Neural cell (in vitro differentiated cells): ENCODE data around the gene CAPN6. TPM values are rescaled to one million over a fixed set of nuclear protein-coding genes. Genes with fewer than 3 reads are reported as not detected.

Source experiments
- H2AFZ ChIP-seq: fragments of 200-600, 300-800 bp; sonication (generic), shearing (Covaris generic); 2 replicates; pipeline ENCODE4 v1.6.0; 2014; ENCODE audit warnings: low read depth, mild to moderate bottlenecking, antibody characterized with exemption, low read length, moderate library complexity
- H3F3A ChIP-seq: fragments of 200-600 bp; shearing (Covaris generic); 2 replicates; pipeline ENCODE4 v1.6.1; 2016; ENCODE audit warnings: mild to moderate bottlenecking, moderate library complexity, mixed read lengths, antibody characterized with exemption, low read length; ENCODE audit not compliant: insufficient read depth, poor library complexity, severe bottlenecking
- H3K27ac ChIP-seq: fragments of 200-600, 300-800 bp; sonication (generic), shearing (Covaris generic); 2 replicates; pipeline ENCODE4 v1.5.1; 2014; ENCODE audit warnings: mild to moderate bottlenecking, low read length, moderate library complexity
- H3K27me3 ChIP-seq: fragments of 300-800, 200-600 bp; sonication (generic), shearing (Covaris generic); 2 replicates; pipeline ENCODE4 v1.6.0; 2014; ENCODE audit warnings: mild to moderate bottlenecking, low read depth, low read length, moderate library complexity; ENCODE audit not compliant: insufficient read depth
- H3K36me3 ChIP-seq: fragments of 300-800, 200-600 bp; sonication (generic), shearing (Covaris generic); 2 replicates; pipeline ENCODE4 v1.5.1; 2014; ENCODE audit warnings: mild to moderate bottlenecking, antibody characterized with exemption, low read length, moderate library complexity; ENCODE audit not compliant: insufficient read depth
- H3K4me2 ChIP-seq: fragments of 300-800, 200-600 bp; sonication (generic), shearing (Covaris generic); 2 replicates; pipeline ENCODE4 v1.6.0; 2014; ENCODE audit warnings: mild to moderate bottlenecking, low read length
- H3K4me3 ChIP-seq: fragments of 300-800, 200-600 bp; sonication (generic), shearing (Covaris generic); 2 replicates; pipeline ENCODE4 v1.5.1; 2014; ENCODE audit warnings: mild to moderate bottlenecking, low read length, moderate library complexity
- H3K79me2 ChIP-seq: fragments of 200-600 bp; shearing (Covaris generic); replicated peaks from 2 replicates; pipeline ENCODE4 v1.6.0; 2014; ENCODE audit warnings: mild to moderate bottlenecking, low read length, moderate library complexity; ENCODE audit not compliant: insufficient read depth
- H3K9ac ChIP-seq: fragments of 300-800, 200-600 bp; sonication (generic), shearing (Covaris generic); 2 replicates; pipeline ENCODE4 v1.6.1; 2016; ENCODE audit warnings: mild to moderate bottlenecking, low read length, mixed read lengths
- H3K9me2 ChIP-seq: fragments of 200-600 bp; shearing (Covaris generic); 2 replicates; pipeline ENCODE4 v1.6.1; 2016; ENCODE audit warnings: mild to moderate bottlenecking, low read length, mixed read lengths; ENCODE audit not compliant: insufficient read depth
- H3K9me3 ChIP-seq: fragments of 200-600, 300-800 bp; sonication (generic), shearing (Covaris generic); 2 replicates; pipeline ENCODE4 v1.6.1; 2016; ENCODE audit warnings: mild to moderate bottlenecking, mixed run types, low read length, moderate library complexity, mixed read lengths
- H4K20me1 ChIP-seq: fragments of 200-600 bp; shearing (Covaris generic); 2 replicates; pipeline ENCODE4 v1.6.1; 2016; ENCODE audit warnings: mild to moderate bottlenecking, mixed run types; ENCODE audit not compliant: insufficient read depth
- EP300 ChIP-seq: fragments of 450-650 bp; conservative IDR thresholded peaks from 2 replicates; pipeline ENCODE4 v1.6.1; 2014; ENCODE audit warnings: antibody characterized with exemption, mild to moderate bottlenecking, moderate library complexity; ENCODE audit not compliant: poor library complexity, severe bottlenecking
- EZH2 ChIP-seq: fragments of 200-600, 300-800 bp; shearing (Covaris generic), sonication (generic); IDR thresholded peaks from 2 replicates; pipeline ENCODE4 v1.6.1; 2014; ENCODE audit warnings: antibody characterized with exemption, low read length, borderline replicate concordance, mild to moderate bottlenecking; ENCODE audit not compliant: insufficient read depth, poor library complexity, severe bottlenecking
- MXI1 ChIP-seq: fragments of 450-650 bp; conservative IDR thresholded peaks from 2 replicates; pipeline ENCODE4 v1.6.1; 2014; ENCODE audit warnings: antibody characterized with exemption, mild to moderate bottlenecking; ENCODE audit not compliant: poor library complexity, severe bottlenecking
- POLR2AphosphoS5 ChIP-seq: IDR thresholded peaks from 2 replicates; pipeline ENCODE4 v1.6.1; 2012
- RAD21 ChIP-seq: fragments of 450-650 bp; conservative IDR thresholded peaks from 2 replicates; pipeline ENCODE4 v1.6.1; 2014; ENCODE audit warnings: antibody characterized with exemption, mild to moderate bottlenecking, moderate library complexity
- SMC3 ChIP-seq: fragments of 450-650 bp; conservative IDR thresholded peaks from 2 replicates; pipeline ENCODE4 v1.6.1; 2014; ENCODE audit warnings: antibody characterized with exemption, mild to moderate bottlenecking, moderate library complexity; ENCODE audit not compliant: poor library complexity
- TAF1 ChIP-seq: IDR thresholded peaks from 2 replicates; pipeline ENCODE4 v1.6.1; 2012; ENCODE audit warnings: low read depth
- polyA minus RNA-seq: library from RNA; depleted of rRNA, polyadenylated mRNA; stranded (reverse); fragments of >200 nt; gene quantifications from 2 replicates; pipeline ENCODE4 v1.2.3, GENCODE V29; 2014
- polyA plus RNA-seq: library from polyadenylated mRNA; depleted of rRNA; stranded (reverse); fragments of >200 nt; gene quantifications from 2 replicates; pipeline ENCODE4 v1.2.3, GENCODE V29; 2014
- TF ChIP-seq, protein P1 (sequence below): IDR thresholded peaks from 2 replicates; pipeline ENCODE4 v1.6.1; 2012; ENCODE audit warnings: borderline replicate concordance
- TF ChIP-seq, protein P2 (sequence below): fragments of 450-650 bp; IDR thresholded peaks from 2 replicates; pipeline ENCODE4 v1.5.1; 2014; ENCODE audit warnings: antibody characterized with exemption, mild to moderate bottlenecking, moderate library complexity; ENCODE audit not compliant: poor library complexity, severe bottlenecking

CAPN6 gene, protein sequence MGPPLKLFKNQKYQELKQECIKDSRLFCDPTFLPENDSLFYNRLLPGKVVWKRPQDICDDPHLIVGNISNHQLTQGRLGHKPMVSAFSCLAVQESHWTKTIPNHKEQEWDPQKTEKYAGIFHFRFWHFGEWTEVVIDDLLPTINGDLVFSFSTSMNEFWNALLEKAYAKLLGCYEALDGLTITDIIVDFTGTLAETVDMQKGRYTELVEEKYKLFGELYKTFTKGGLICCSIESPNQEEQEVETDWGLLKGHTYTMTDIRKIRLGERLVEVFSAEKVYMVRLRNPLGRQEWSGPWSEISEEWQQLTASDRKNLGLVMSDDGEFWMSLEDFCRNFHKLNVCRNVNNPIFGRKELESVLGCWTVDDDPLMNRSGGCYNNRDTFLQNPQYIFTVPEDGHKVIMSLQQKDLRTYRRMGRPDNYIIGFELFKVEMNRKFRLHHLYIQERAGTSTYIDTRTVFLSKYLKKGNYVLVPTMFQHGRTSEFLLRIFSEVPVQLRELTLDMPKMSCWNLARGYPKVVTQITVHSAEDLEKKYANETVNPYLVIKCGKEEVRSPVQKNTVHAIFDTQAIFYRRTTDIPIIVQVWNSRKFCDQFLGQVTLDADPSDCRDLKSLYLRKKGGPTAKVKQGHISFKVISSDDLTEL
- polyA plus RNA-seq, result 0.22 and 0.46 TPM in 2 replicates
- 0.69 and 1.2 TPM in 2 replicates for polyA minus RNA-seq

DNA sequence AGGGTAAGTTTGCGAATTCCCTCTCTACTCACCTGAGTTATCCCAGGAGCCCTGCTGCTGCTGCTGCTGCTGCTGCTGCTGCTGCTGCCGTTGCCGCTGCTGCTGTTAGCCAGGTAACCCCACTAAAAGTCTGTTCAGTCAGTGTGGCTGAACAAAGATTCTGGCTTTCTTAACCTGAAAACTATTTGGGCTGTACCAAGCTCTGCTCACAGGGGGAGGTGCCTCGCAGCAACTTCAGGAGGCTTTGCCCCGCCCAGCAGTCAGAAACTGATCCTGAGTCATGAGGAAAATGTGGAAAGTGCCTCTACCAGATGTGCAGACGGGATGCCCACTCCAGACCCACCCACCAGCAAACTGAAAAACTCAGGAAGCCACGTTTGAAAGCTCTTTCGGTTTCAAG is at the start of gene CAPN6:
CAPN6 (minus strand) TSS at position 145 of the 400 bp plus-strand sequence. CDS start 6,547 bp downstream, outside the sequence.
- Histone ChIP-seq H3K27me3 (no peaks in the 10 kb centered on the region), H3K9me3 (no peaks in the 10 kb centered on the region), H3K36me3 (no peaks in the 10 kb centered on the region), H4K20me1 (no peaks in the 10 kb centered on the region), H3K9me2 (no peaks in the 10 kb centered on the region), H3K4me3 (no peak within 1 kb of the TSS), H3K27ac (no peak within 1 kb of the TSS), H3K79me2 (no peaks in the 10 kb centered on the region), H3F3A (no peaks in the 10 kb centered on the region), H2AFZ (no peak within 1 kb of the TSS), H3K9ac (no peak within 1 kb of the TSS), H3K4me2 (no peak within 1 kb of the TSS)
- TF ChIP-seq EZH2 (no peak), MXI1 (no peak), POLR2AphosphoS5 (no peak), TAF1 (no peak), EP300 (no peak), RAD21 (no peak), SMC3 (no peak)
- TF ChIP-seq, protein P1, sequence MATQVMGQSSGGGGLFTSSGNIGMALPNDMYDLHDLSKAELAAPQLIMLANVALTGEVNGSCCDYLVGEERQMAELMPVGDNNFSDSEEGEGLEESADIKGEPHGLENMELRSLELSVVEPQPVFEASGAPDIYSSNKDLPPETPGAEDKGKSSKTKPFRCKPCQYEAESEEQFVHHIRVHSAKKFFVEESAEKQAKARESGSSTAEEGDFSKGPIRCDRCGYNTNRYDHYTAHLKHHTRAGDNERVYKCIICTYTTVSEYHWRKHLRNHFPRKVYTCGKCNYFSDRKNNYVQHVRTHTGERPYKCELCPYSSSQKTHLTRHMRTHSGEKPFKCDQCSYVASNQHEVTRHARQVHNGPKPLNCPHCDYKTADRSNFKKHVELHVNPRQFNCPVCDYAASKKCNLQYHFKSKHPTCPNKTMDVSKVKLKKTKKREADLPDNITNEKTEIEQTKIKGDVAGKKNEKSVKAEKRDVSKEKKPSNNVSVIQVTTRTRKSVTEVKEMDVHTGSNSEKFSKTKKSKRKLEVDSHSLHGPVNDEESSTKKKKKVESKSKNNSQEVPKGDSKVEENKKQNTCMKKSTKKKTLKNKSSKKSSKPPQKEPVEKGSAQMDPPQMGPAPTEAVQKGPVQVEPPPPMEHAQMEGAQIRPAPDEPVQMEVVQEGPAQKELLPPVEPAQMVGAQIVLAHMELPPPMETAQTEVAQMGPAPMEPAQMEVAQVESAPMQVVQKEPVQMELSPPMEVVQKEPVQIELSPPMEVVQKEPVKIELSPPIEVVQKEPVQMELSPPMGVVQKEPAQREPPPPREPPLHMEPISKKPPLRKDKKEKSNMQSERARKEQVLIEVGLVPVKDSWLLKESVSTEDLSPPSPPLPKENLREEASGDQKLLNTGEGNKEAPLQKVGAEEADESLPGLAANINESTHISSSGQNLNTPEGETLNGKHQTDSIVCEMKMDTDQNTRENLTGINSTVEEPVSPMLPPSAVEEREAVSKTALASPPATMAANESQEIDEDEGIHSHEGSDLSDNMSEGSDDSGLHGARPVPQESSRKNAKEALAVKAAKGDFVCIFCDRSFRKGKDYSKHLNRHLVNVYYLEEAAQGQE, result no peak
- TF ChIP-seq, protein P2, sequence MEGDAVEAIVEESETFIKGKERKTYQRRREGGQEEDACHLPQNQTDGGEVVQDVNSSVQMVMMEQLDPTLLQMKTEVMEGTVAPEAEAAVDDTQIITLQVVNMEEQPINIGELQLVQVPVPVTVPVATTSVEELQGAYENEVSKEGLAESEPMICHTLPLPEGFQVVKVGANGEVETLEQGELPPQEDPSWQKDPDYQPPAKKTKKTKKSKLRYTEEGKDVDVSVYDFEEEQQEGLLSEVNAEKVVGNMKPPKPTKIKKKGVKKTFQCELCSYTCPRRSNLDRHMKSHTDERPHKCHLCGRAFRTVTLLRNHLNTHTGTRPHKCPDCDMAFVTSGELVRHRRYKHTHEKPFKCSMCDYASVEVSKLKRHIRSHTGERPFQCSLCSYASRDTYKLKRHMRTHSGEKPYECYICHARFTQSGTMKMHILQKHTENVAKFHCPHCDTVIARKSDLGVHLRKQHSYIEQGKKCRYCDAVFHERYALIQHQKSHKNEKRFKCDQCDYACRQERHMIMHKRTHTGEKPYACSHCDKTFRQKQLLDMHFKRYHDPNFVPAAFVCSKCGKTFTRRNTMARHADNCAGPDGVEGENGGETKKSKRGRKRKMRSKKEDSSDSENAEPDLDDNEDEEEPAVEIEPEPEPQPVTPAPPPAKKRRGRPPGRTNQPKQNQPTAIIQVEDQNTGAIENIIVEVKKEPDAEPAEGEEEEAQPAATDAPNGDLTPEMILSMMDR, result no peak

DNA sequence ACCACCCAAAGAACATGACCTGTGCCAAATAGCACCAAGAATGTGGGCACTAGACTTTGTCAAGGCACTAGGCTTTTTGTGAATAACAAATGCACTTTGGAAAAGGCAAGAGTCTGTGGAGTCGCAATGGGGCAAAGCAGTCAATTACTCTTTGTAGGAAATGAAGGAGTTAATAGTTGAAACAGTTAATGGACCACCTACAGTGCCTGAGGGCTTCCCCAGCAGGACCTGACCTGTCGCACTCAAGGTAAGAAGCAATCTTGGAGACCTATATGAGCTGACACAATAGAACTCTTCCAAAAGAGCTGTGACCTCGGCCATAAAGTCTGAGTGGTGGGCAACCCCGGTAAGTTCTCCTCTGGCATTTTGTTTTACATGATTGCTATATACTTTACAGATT is 49.2 kb upstream of the CAPN6 start:
- Histone ChIP-seq H3K36me3 (no peaks in the 10 kb centered on the region), H3K9me2 (no peaks in the 10 kb centered on the region), H4K20me1 (no peaks in the 10 kb centered on the region), H3F3A (no peaks in the 10 kb centered on the region), H3K9ac (no peak overlapping the region), H3K27ac (no peak overlapping the region), H3K9me3 (no peaks in the 10 kb centered on the region), H3K79me2 (no peaks in the 10 kb centered on the region), H3K4me2 (no peak overlapping the region), H3K27me3 (no peaks in the 10 kb centered on the region), H2AFZ (no peak overlapping the region), H3K4me3 (no peak overlapping the region)
- TF ChIP-seq, protein P2, result no peak
- TF ChIP-seq TAF1 (no peak), MXI1 (no peak), POLR2AphosphoS5 (no peak), SMC3 (no peak), RAD21 (no peak), EZH2 (no peak), EP300 (no peak)
- TF ChIP-seq, protein P1, result no peak
